ENCODE data around the gene KANK4.

Gene KANK4

GRCh38 chr1:62336995-62337705, 17.9 kb upstream of the KANK4 start:
- Histone ChIP-seq H3K9me2 (replicated peaks; ENCODE audit: insufficient read depth, low read length) (no peaks in the 10 kb centered on the region), H3K9me3 (ENCODE audit: insufficient read depth, low read length) (no peaks in the 10 kb centered on the region), H3K9ac (ENCODE audit: low read length) (no peak overlapping the region), H3K36me3 (ENCODE audit: low read length) (no peaks in the 10 kb centered on the region), H3K4me2 (ENCODE audit: low read depth, low read length, poor library complexity, severe bottlenecking) (no peak overlapping the region), H4K20me1 (ENCODE audit: low read depth, low read length) (no peaks in the 10 kb centered on the region), H3K4me3 (ENCODE audit: insufficient read depth, low read length, poor library complexity, severe bottlenecking) (no peak overlapping the region), H3K79me2 (ENCODE audit: insufficient read depth, low read length) (no peaks in the 10 kb centered on the region), H3K27me3 (ENCODE audit: low read length) (no peaks in the 10 kb centered on the region), H3K27ac (ENCODE audit: low read depth, low read length) (no peak overlapping the region), H2AFZ (ENCODE audit: low read depth, low read length, severe bottlenecking) (no peak overlapping the region), H3F3A (ENCODE audit: insufficient read depth) (no peaks in the 10 kb centered on the region)
- TF ChIP-seq CTCF (IDR thresholded peaks at IDR 0.05; ENCODE audit: insufficient read depth, low read length, poor library complexity, severe bottlenecking) (no peak), EZH2phosphoT487 (conservative IDR thresholded peaks at IDR 0.05; ENCODE audit: low read length) (no peak)

- no peaks in the 10 kb centered on the region for H3K9me2 ChIP-seq (replicated peaks; ENCODE audit: insufficient read depth, low read length)
- H3F3A ChIP-seq (ENCODE audit: insufficient read depth) = no peaks in the 10 kb centered on the region
- TF ChIP-seq CTCF (IDR thresholded peaks at IDR 0.05; ENCODE audit: insufficient read depth, low read length, poor library complexity, severe bottlenecking) = no peak
- no peak for TF ChIP-seq EZH2phosphoT487 (conservative IDR thresholded peaks at IDR 0.05; ENCODE audit: low read length)
- no peaks in the 10 kb centered on the region for H4K20me1 ChIP-seq (ENCODE audit: low read depth, low read length)
- H3K79me2 ChIP-seq (ENCODE audit: insufficient read depth, low read length) = no peaks in the 10 kb centered on the region
- no peaks in the 10 kb centered on the region for H3K27me3 ChIP-seq (ENCODE audit: low read length)
- no peak overlapping the region for H3K9ac ChIP-seq (ENCODE audit: low read length)
- H3K4me3 ChIP-seq (ENCODE audit: insufficient read depth, low read length, poor library complexity, severe bottlenecking) = no peak overlapping the region
- H3K9me3 ChIP-seq (ENCODE audit: insufficient read depth, low read length) = no peaks in the 10 kb centered on the region
- H3K4me2 ChIP-seq (ENCODE audit: low read depth, low read length, poor library complexity, severe bottlenecking) = no peak overlapping the region
- H2AFZ ChIP-seq (ENCODE audit: low read depth, low read length, severe bottlenecking) = no peak overlapping the region
- H3K27ac ChIP-seq (ENCODE audit: low read depth, low read length) = no peak overlapping the region
- H3K36me3 ChIP-seq (ENCODE audit: low read length) = no peaks in the 10 kb centered on the region
These were observed 17.4 kb upstream of the KANK4 start for GRCh38 chr1:62336638-62336994.

- Histone ChIP-seq H3K4me3 (ENCODE audit: insufficient read depth, low read length, poor library complexity, severe bottlenecking) (no peak overlapping the region), H3K9me3 (ENCODE audit: insufficient read depth, low read length) (no peaks in the 10 kb centered on the region), H3F3A (ENCODE audit: insufficient read depth) (no peaks in the 10 kb centered on the region), H3K4me2 (ENCODE audit: low read depth, low read length, poor library complexity, severe bottlenecking) (no peak overlapping the region), H3K9me2 (replicated peaks; ENCODE audit: insufficient read depth, low read length) (no peaks in the 10 kb centered on the region), H2AFZ (ENCODE audit: low read depth, low read length, severe bottlenecking) (no peak overlapping the region), H3K79me2 (ENCODE audit: insufficient read depth, low read length) (no peaks in the 10 kb centered on the region), H3K27me3 (ENCODE audit: low read length) (no peaks in the 10 kb centered on the region), H3K36me3 (ENCODE audit: low read length) (no peaks in the 10 kb centered on the region), H4K20me1 (ENCODE audit: low read depth, low read length) (no peaks in the 10 kb centered on the region), H3K27ac (ENCODE audit: low read depth, low read length) (no peak overlapping the region), H3K9ac (ENCODE audit: low read length) (no peak overlapping the region)
- no peak for TF ChIP-seq CTCF (IDR thresholded peaks at IDR 0.05; ENCODE audit: insufficient read depth, low read length, poor library complexity, severe bottlenecking)
- TF ChIP-seq EZH2phosphoT487 (conservative IDR thresholded peaks at IDR 0.05; ENCODE audit: low read length) = no peak
These were observed 16.4 kb upstream of the KANK4 start for GRCh38 chr1:62335656-62336055.

All from SU-DHL-6 (cell line).